ENCODE data around the gene SLC8A2.
"Not testable (repeated sequence)": the region's sequence is repeated elsewhere in the genome, so short reads cannot be mapped to it uniquely, and the experiment has no call there.

SLC8A2 gene

GRCh38 chr19:47427241-47428176 is 44.2 kb downstream of the SLC8A2 start:
- DNase-seq, result peak; percentile 32 to 43

- no peak for DNase-seq
Measured at GRCh38 chr19:47423203-47423882, 48.4 kb downstream of the SLC8A2 start.

- DNase-seq, result no peak
Measured at GRCh38 chr19:47422417-47423163, 49.1 kb downstream of the SLC8A2 start.

- no peak for DNase-seq
Measured at GRCh38 chr19:47421844-47422395, 49.8 kb downstream of the SLC8A2 start.

- DNase-seq, result no peak
Measured at GRCh38 chr19:47421244-47421786, 50.4 kb downstream of the SLC8A2 start.

GRCh38 chr19:47419789-47420188 is 51.9 kb downstream of the SLC8A2 start:
- DNase-seq, result no peak

GRCh38 chr19:47419030-47419783 is 52.5 kb downstream of the SLC8A2 start, which contains the start of gene MEIS3:
TSS of gene MEIS3 (minus strand) at chr19:47419527. CDS start at chr19:47419081, 446 bp downstream.
- no peak for DNase-seq

- no peak for DNase-seq
Measured at GRCh38 chr19:47418692-47419029, 53.0 kb downstream of the SLC8A2 start.

- DNase-seq, result no peak
Measured at GRCh38 chr19:47417746-47418691, 53.7 kb downstream of the SLC8A2 start.

GRCh38 chr19:47417107-47417745 is 54.5 kb downstream of the SLC8A2 start:
- no peak for DNase-seq

- DNase-seq, result no peak
Measured at GRCh38 chr19:47416643-47416985, 55.1 kb downstream of the SLC8A2 start.

- no peak for DNase-seq
Measured at GRCh38 chr19:47415953-47416642, 55.6 kb downstream of the SLC8A2 start.

GRCh38 chr19:47414469-47414868 is 57.2 kb downstream of the SLC8A2 start:
- DNase-seq, result no peak

- DNase-seq, result no peak
Measured at GRCh38 chr19:47413941-47414340, 57.8 kb downstream of the SLC8A2 start.

- not testable (repeated sequence) for DNase-seq
Measured at GRCh38 chr19:47411696-47412095, 60.0 kb downstream of the SLC8A2 start.

- no peak for DNase-seq
Measured at GRCh38 chr19:47411101-47411500, 60.6 kb downstream of the SLC8A2 start.

- DNase-seq, result no peak
Measured at GRCh38 chr19:47408156-47408938, 63.3 kb downstream of the SLC8A2 start.

GRCh38 chr19:47407417-47407774 is 64.3 kb downstream of the SLC8A2 start:
- no peak for DNase-seq

Measured in AML-193 (cell line).